Testis (tissue), 2 donors: ENCODE results near the gene POLR3A.

Experiments
- CTCF ChIP-seq, 3 experiments: fragments of 450-650 bp in 2 of 3; fragments of 200-600 bp in 1 of 3; sonication (generic) in 1 of 3; IDR thresholded peaks; one replicate each; pipeline ENCODE4 v1.5.1; 2016 to 2019; ENCODE audit warnings: antibody characterized with exemption in 3 of 3, mild to moderate bottlenecking in 2 of 3, moderate library complexity in 1 of 3
- POLR2A ChIP-seq: fragments of 450-650 bp; IDR thresholded peaks from one replicate; pipeline ENCODE4 v1.6.1; 2017; ENCODE audit warnings: antibody characterized with exemption, mild to moderate bottlenecking, moderate library complexity

- TF ChIP-seq CTCF (IDR thresholded peaks at IDR 0.05) (no peak), POLR2A (no peak)
Measured at GRCh38 chr10:78000206-78000605, 29.1 kb downstream of the POLR3A start.
